Esophagus squamous epithelium (tissue), 5 donors: Measurements from ENCODE around the gene PFDN5. TPM values are rescaled to one million over a fixed set of nuclear protein-coding genes. Genes with fewer than 3 reads are reported as not detected.
A peak's percentile ranks its signal among the peaks of the same experiment; 100 is the strongest.

ENCODE experiments used
- DNase-seq: peaks from one replicate; lab custom pipeline; 2025; lab: John Stamatoyannopoulos, UW
- H3K27ac ChIP-seq, 4 donors: fragments of 200-600 bp; sonication (generic); one replicate each; pipeline ENCODE4 v1.5.1; 2016 to 2019; ENCODE audit warnings: mild to moderate bottlenecking in 1 of 4
- H3K27me3 ChIP-seq, 4 donors: fragments of 200-600 bp; sonication (generic); 1 replicate in 3 of 4; 2 replicates in 1 of 4; pipeline versions ENCODE4 v1.5.1 to v1.6.0; 2017 to 2021; ENCODE audit warnings: antibody characterized with exemption in 1 of 4
- H3K36me3 ChIP-seq, 3 donors: fragments of 200-600 bp; sonication (generic); one replicate each; pipeline ENCODE4 v1.5.1; 2016 to 2019
- H3K4me1 ChIP-seq, 3 donors: fragments of 200-600 bp; sonication (generic); one replicate each; pipeline ENCODE4 v1.5.1; 2017 to 2019
- H3K4me3 ChIP-seq, 4 donors: fragments of 200-600 bp; sonication (generic); 1 replicate in 3 of 4; 2 replicates in 1 of 4; pipeline ENCODE4 v1.5.1; 2016 to 2019; ENCODE audit warnings: mild to moderate bottlenecking in 2 of 4, moderate library complexity in 1 of 4
- H3K9me3 ChIP-seq, 3 donors: fragments of 200-600 bp; sonication (generic); one replicate each; pipeline ENCODE4 v1.5.1; 2016 to 2019
- POLR2A ChIP-seq, 4 donors: fragments of 450-650 bp; IDR thresholded peaks; one replicate each; pipeline ENCODE4 v1.6.1; 2017; ENCODE audit warnings: antibody characterized with exemption in 4 of 4, mild to moderate bottlenecking in 4 of 4, moderate library complexity in 3 of 4
- WGBS, 2 donors: methylation state at CpG; one replicate each; pipeline ENCODE4 v1.1.5; 2018; 5-methylcytosine and 5-hydroxymethylcytosine counted together
- intact Hi-C: fragments of 100-400 bp; cut with DNase I; formaldehyde crosslinking; loops from one replicate; pipeline ENCODE4 v1.15.0; 2022
- total RNA-seq, 4 donors: library from RNA; depleted of rRNA; stranded (reverse); fragments of >200 nt; gene quantifications; one replicate each; pipeline ENCODE4 v1.1.0, GENCODE V29; 2016
- TF ChIP-seq, protein P1 (sequence below), 6 experiments: fragments of 450-650 bp in 4 of 6; fragments of 200-600 bp in 2 of 6; sonication (generic) in 2 of 6; IDR thresholded peaks; one replicate each; pipeline ENCODE4 v1.5.1; 2016 to 2019; ENCODE audit warnings: antibody characterized with exemption in 6 of 6, mild to moderate bottlenecking in 4 of 6, moderate library complexity in 4 of 6
- donor health status: DM: yes; HTN: yes; CAD: no.

The PFDN5 gene
- total RNA-seq, 4 donors from 2014 or later, result 203 to 638 (median 324) TPM

- H3K4me1 ChIP-seq, result peaks cover 6 to 64% (median 19%) of the 10 kb centered on the region in 3 donors
- TF ChIP-seq, protein P1, sequence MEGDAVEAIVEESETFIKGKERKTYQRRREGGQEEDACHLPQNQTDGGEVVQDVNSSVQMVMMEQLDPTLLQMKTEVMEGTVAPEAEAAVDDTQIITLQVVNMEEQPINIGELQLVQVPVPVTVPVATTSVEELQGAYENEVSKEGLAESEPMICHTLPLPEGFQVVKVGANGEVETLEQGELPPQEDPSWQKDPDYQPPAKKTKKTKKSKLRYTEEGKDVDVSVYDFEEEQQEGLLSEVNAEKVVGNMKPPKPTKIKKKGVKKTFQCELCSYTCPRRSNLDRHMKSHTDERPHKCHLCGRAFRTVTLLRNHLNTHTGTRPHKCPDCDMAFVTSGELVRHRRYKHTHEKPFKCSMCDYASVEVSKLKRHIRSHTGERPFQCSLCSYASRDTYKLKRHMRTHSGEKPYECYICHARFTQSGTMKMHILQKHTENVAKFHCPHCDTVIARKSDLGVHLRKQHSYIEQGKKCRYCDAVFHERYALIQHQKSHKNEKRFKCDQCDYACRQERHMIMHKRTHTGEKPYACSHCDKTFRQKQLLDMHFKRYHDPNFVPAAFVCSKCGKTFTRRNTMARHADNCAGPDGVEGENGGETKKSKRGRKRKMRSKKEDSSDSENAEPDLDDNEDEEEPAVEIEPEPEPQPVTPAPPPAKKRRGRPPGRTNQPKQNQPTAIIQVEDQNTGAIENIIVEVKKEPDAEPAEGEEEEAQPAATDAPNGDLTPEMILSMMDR (IDR thresholded peaks at IDR 0.05), result peak; percentile 55 to 83 (median 72)
- TF ChIP-seq POLR2A (IDR thresholded peaks at IDR 0.05), result no peak
- H3K4me3 ChIP-seq, result no peak overlapping the region
- no peaks in the 10 kb centered on the region for H3K9me3 ChIP-seq
- whole genome bisulfite sequencing, 2 donors, result 32 to 34% methylated on average over 2 to 7 of the region's 11 CpGs
- intact Hi-C loops, result loop anchor here (5.0 kb wide), 1 partner anchor 75 kb away; no protein-coding TSS in a partner anchor
- peak overlapping the region; percentile 62 to 86 (median 84) for H3K27ac ChIP-seq
- H3K27me3 ChIP-seq, result no peaks in the 10 kb centered on the region
- no peak for DNase-seq
- H3K36me3 ChIP-seq, result peaks cover 0 to 78% (median 2%) of the 10 kb centered on the region in 3 donors
Measured at GRCh38 chr12:53287741-53288216, 7.6 kb upstream of the PFDN5 start.

DNA sequence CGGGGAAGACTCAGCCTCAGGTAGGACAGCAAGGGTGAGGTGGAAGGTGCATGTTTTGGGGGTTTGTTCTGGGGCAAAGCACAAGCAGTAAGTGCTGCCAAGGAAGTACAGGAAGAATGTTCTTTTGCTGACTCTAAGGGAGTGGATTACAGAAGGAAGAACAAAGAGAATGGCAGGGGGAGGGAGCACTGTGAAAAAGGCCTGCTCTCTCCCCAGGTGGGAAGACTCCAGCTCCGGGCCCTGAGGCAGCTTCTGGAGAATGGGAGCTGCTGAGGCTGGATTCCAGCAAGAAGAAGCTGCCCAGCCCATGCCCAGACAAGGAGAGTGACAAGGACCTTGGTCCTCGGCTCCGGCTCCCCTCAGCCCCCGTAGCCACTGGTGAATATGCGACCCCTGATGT, 7.0 kb upstream of the PFDN5 start:
- TF ChIP-seq, protein P1 (IDR thresholded peaks at IDR 0.05), result no peak
- no peak for TF ChIP-seq POLR2A (IDR thresholded peaks at IDR 0.05)
- no peak for DNase-seq
- Histone ChIP-seq H3K27ac (peak overlapping the region; percentile 62 to 86 (median 84)), H3K4me3 (no peak overlapping the region), H3K36me3 (peaks cover 0 to 78% (median 0%) of the 10 kb centered on the region in 3 donors), H3K4me1 (peaks cover 6 to 58% (median 13%) of the 10 kb centered on the region in 3 donors), H3K9me3 (no peaks in the 10 kb centered on the region), H3K27me3 (no peaks in the 10 kb centered on the region)
- intact Hi-C loops, result loop anchor here (5.0 kb wide), 1 partner anchor 76 kb away; no protein-coding TSS in a partner anchor
- 40 to 50% methylated on average over 6 of the region's 6 CpGs for WGBS, 2 donors

- Histone ChIP-seq H3K9me3 (no peaks in the 10 kb centered on the region), H3K27ac (no peak overlapping the region), H3K4me3 (no peak overlapping the region), H3K27me3 (no peaks in the 10 kb centered on the region), H3K4me1 (peaks cover 11 to 54% (median 12%) of the 10 kb centered on the region in 3 donors), H3K36me3 (peaks cover 0 to 77% (median 0%) of the 10 kb centered on the region in 3 donors)
- WGBS, 2 donors, result 86 to 87% methylated on average over 1 to 3 of the region's 4 CpGs
- intact Hi-C loops, result loop anchor here (5.0 kb wide), 1 partner anchor 78 kb away; no protein-coding TSS in a partner anchor
- TF ChIP-seq, protein P1 (IDR thresholded peaks at IDR 0.05), result no peak
- TF ChIP-seq POLR2A (IDR thresholded peaks at IDR 0.05), result no peak
- no peak for DNase-seq
Measured at GRCh38 chr12:53289891-53290290, 5.5 kb upstream of the PFDN5 start.

- intact Hi-C loops, result no loop called here
- H3K4me3 ChIP-seq, result no peak overlapping the region
- H3K36me3 ChIP-seq, result peaks cover 0 to 71% (median 0%) of the 10 kb centered on the region in 3 donors
- no peak overlapping the region for H3K27ac ChIP-seq
- H3K9me3 ChIP-seq, result no peaks in the 10 kb centered on the region
- WGBS, 2 donors, result 81 to 87% methylated on average over 4 to 8 of the region's 9 CpGs
- no peak for TF ChIP-seq POLR2A (IDR thresholded peaks at IDR 0.05)
- TF ChIP-seq, protein P1 (IDR thresholded peaks at IDR 0.05), result no peak
- peaks cover 12 to 58% (median 14%) of the 10 kb centered on the region in 3 donors for H3K4me1 ChIP-seq
- no peaks in the 10 kb centered on the region for H3K27me3 ChIP-seq
- DNase-seq, result no peak
Measured at GRCh38 chr12:53290661-53291060, 4.7 kb upstream of the PFDN5 start.

DNA sequence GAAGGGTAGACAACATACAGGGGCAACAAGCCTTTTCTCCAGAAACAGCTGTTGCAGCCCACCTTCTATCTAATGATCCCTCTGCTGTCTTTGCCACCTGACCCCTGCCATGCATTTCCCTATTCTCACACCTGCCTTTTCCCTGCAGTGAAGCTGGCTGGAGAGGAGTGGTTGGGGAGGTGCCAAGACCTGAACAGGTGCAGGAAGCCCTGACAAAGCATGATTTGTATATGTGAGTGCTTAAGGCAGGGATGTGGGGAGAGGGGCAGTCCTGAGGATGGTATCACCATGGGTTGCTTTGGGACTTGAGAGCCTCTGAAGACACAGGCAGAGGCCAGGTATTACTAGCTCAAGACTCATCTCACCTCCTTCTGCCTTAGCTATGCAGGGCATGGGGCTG, 2.9 kb upstream of the PFDN5 start:
- no peak overlapping the region for H3K4me3 ChIP-seq
- H3K27ac ChIP-seq, result no peak overlapping the region
- no peaks in the 10 kb centered on the region for H3K9me3 ChIP-seq
- no peak for DNase-seq
- peaks cover 18 to 57% (median 26%) of the 10 kb centered on the region in 3 donors for H3K4me1 ChIP-seq
- intact Hi-C loops, result no loop called here
- TF ChIP-seq, protein P1 (IDR thresholded peaks at IDR 0.05), result no peak
- no peak for TF ChIP-seq POLR2A (IDR thresholded peaks at IDR 0.05)
- no peaks in the 10 kb centered on the region for H3K27me3 ChIP-seq
- H3K36me3 ChIP-seq, result peaks cover 0 to 65% (median 0%) of the 10 kb centered on the region in 3 donors
